Mesodermal cell (in vitro differentiated cells): Measurements from ENCODE around the gene SFXN4.
"Not testable (repeated sequence)": the region's sequence is repeated elsewhere in the genome, so short reads cannot be mapped to it uniquely, and the experiment has no call there.

Experiments
- H3K27ac ChIP-seq: 2 replicates; pipeline ENCODE4 v1.7.0; 2013; ENCODE audit warnings: mild to moderate bottlenecking, low read depth, low read length, moderate library complexity; ENCODE audit not compliant: severe bottlenecking
- H3K36me3 ChIP-seq: 2 replicates; pipeline ENCODE4 v1.7.1; 2013; ENCODE audit warnings: mild to moderate bottlenecking, low read length, moderate library complexity; ENCODE audit not compliant: control insufficient read depth, insufficient read depth
- H3K4me1 ChIP-seq: one replicate; pipeline ENCODE4 v1.7.1; 2013; ENCODE audit warnings: mild to moderate bottlenecking, low read length; ENCODE audit not compliant: insufficient read depth, control insufficient read depth, poor library complexity, severe bottlenecking
- H3K4me3 ChIP-seq: 2 replicates; pipeline ENCODE4 v1.7.0; 2013; ENCODE audit warnings: low read length, control low read depth, mild to moderate bottlenecking; ENCODE audit not compliant: insufficient read depth, poor library complexity, severe bottlenecking; ENCODE audit errors: extremely low read depth
- H3K9me3 ChIP-seq: 2 replicates; pipeline ENCODE4 v1.7.1; 2013; ENCODE audit warnings: mild to moderate bottlenecking, low read length, moderate library complexity; ENCODE audit not compliant: control insufficient read depth
- WGBS, 2 experiments: methylation state at CpG; one replicate each; pipeline ENCODE4 v1.1.5; 2013; ENCODE audit warnings: missing lambda C conversion rate in 2 of 2; ENCODE audit not compliant: insufficient coverage in 2 of 2; 5-methylcytosine and 5-hydroxymethylcytosine counted together

The SFXN4 gene

GRCh38 chr10:119162452-119163092 is 2.9 kb downstream of the SFXN4 start:
- Histone ChIP-seq H3K4me1 (peaks cover 26% of the 10 kb centered on the region), H3K36me3 (peaks cover 3% of the 10 kb centered on the region), H3K9me3 (no peaks in the 10 kb centered on the region), H3K4me3 (no peak overlapping the region), H3K27ac (no peak overlapping the region)
- WGBS, 2 experiments, result 93 to 98% methylated on average over 3 to 4 of the region's 5 CpGs

DNA sequence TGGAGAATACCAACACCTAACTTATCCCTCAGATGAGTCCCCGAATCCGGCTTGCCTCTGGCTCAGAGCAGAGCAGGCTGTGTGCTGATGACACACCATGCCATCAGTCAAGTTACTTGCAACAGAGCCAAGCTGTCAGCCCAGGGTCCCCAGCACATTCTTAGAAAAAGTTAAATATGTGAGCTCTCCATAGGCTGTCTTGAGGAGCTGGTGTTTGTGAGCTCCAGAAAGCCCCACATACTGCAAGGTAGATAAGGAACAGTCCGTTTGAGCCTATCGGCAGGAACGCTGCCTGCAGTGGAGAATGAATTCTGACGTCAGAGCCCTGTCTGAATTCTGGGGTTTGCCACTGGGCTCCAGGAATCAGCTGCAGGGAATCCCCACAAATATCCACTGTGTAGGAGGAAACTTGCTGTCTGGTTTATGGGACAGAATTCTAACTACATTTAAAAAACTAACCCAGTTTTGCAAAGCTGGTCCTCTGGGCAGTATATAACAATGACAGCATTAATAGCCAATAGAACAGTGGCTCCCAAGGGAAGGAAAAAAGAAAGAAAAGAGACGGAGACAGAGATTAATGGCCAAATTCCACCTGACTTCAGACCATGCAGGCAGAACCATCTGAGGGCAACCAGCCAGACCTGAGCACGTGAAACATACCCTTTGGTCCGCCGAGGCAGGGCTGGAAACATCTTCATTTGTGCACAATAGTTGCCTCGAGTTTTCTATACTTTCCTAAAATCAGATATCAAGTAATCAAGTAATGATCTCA is 3.6 kb downstream of the SFXN4 start:
- no peak overlapping the region for H3K4me3 ChIP-seq
- H3K27ac ChIP-seq, result peak overlapping the region; percentile 16
- no peaks in the 10 kb centered on the region for H3K9me3 ChIP-seq
- H3K36me3 ChIP-seq, result no peaks in the 10 kb centered on the region
- H3K4me1 ChIP-seq, result peaks cover 25% of the 10 kb centered on the region
- 89 to 91% methylated on average over 10 to 11 of the region's 11 CpGs for WGBS, 2 experiments

DNA sequence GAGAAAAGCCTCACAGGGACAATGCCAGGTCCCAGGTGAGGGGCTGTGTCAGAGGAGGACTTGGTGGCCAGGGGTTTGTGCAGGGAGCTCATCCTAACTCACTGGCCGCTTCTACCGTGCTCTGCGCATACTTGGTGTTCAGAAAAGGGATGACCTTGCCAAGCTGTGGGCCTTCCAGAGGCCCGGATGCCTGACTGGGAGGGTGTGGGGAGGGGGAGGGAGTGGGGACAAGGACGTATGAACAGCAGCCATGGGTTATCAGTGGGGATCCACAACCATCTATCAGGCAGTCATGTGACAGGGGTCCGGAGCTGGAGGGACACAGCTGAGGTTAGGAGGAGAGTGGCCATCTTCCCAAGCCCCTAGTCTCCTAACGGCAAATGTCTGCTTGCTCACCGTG is 6.2 kb downstream of the SFXN4 start:
- WGBS, 2 experiments, result 79 to 86% methylated on average over 4 to 6 of the region's 8 CpGs
- Histone ChIP-seq H3K36me3 (peaks cover 11% of the 10 kb centered on the region), H3K9me3 (no peaks in the 10 kb centered on the region), H3K27ac (no peak overlapping the region), H3K4me1 (peaks cover 7% of the 10 kb centered on the region), H3K4me3 (no peak overlapping the region)

- 95 to 96% methylated on average over 11 of the region's 12 CpGs for WGBS, 2 experiments
- Histone ChIP-seq H3K4me1 (no peaks in the 10 kb centered on the region), H3K9me3 (no peaks in the 10 kb centered on the region), H3K36me3 (peaks cover 21% of the 10 kb centered on the region), H3K27ac (no peak overlapping the region), H3K4me3 (no peak overlapping the region)
Observed at GRCh38 chr10:119153661-119154060, 11.9 kb downstream of the SFXN4 start.

GRCh38 chr10:119153041-119153440 is 12.5 kb downstream of the SFXN4 start:
- no peak overlapping the region for H3K4me3 ChIP-seq
- 82 to 100% methylated on average over 3 to 4 of the region's 5 CpGs for WGBS, 2 experiments
- H3K27ac ChIP-seq, result no peak overlapping the region
- no peaks in the 10 kb centered on the region for H3K9me3 ChIP-seq
- peaks cover 21% of the 10 kb centered on the region for H3K36me3 ChIP-seq
- H3K4me1 ChIP-seq, result no peaks in the 10 kb centered on the region

- not testable (repeated sequence) for H3K4me3 ChIP-seq, H3K9me3 ChIP-seq, H3K4me1 ChIP-seq, H3K27ac ChIP-seq
- peaks cover 29% of the 10 kb centered on the region for H3K36me3 ChIP-seq
- WGBS, 2 experiments, result 100% methylated on average over 3 of the region's 6 CpGs; no CpG with 5 or more reads in 1 of the 2 experiments
Observed at GRCh38 chr10:119151601-119152000, 13.9 kb downstream of the SFXN4 start.

- no peaks in the 10 kb centered on the region for H3K9me3 ChIP-seq
- 79 to 87% methylated on average over 10 to 12 of the region's 13 CpGs for WGBS, 2 experiments
- H3K36me3 ChIP-seq, result peaks cover 18% of the 10 kb centered on the region
- no peak overlapping the region for H3K4me3 ChIP-seq
- no peaks in the 10 kb centered on the region for H3K4me1 ChIP-seq
- no peak overlapping the region for H3K27ac ChIP-seq
Observed at GRCh38 chr10:119149729-119150128, 15.8 kb downstream of the SFXN4 start.

GRCh38 chr10:119149157-119149556 is 16.4 kb downstream of the SFXN4 start:
- Histone ChIP-seq H3K36me3 (peaks cover 16% of the 10 kb centered on the region), H3K4me3 (no peak overlapping the region), H3K9me3 (no peaks in the 10 kb centered on the region), H3K4me1 (no peaks in the 10 kb centered on the region), H3K27ac (no peak overlapping the region)
- 83 to 96% methylated on average over 1 to 6 of the region's 8 CpGs for WGBS, 2 experiments

GRCh38 chr10:119143657-119144056 is 21.9 kb downstream of the SFXN4 start:
- H3K4me3 ChIP-seq, result no peak overlapping the region
- H3K27ac ChIP-seq, result no peak overlapping the region
- 96 to 98% methylated on average over 6 to 7 of the region's 10 CpGs for WGBS, 2 experiments
- peaks cover 9% of the 10 kb centered on the region for H3K36me3 ChIP-seq
- H3K9me3 ChIP-seq, result no peaks in the 10 kb centered on the region
- no peaks in the 10 kb centered on the region for H3K4me1 ChIP-seq

GRCh38 chr10:119140603-119141245 is 24.8 kb downstream of the SFXN4 start:
- WGBS, 2 experiments, result 82 to 92% methylated on average over 17 to 19 of the region's 21 CpGs
- H3K4me1 ChIP-seq, result no peaks in the 10 kb centered on the region
- no peak overlapping the region for H3K27ac ChIP-seq
- H3K36me3 ChIP-seq, result peaks cover 6% of the 10 kb centered on the region
- H3K9me3 ChIP-seq, result no peaks in the 10 kb centered on the region
- no peak overlapping the region for H3K4me3 ChIP-seq
